ENCODE results near the gene SH2D3A.

- TF ChIP-seq MAX (CRISPR knock-in tag; IDR thresholded peaks at IDR 0.05), result no peak
- TF ChIP-seq CTCF (IDR thresholded peaks at IDR 0.05), result no peak
- no peak for TF ChIP-seq PRRX2 (CRISPR knock-in tag; IDR thresholded peaks at IDR 0.05)
Measured at GRCh38 chr19:6717036-6717435, 50.2 kb downstream of the SH2D3A start.
